Renal pelvis (tissue), 4 donors: ENCODE measurements around the gene CRYM. TPM values are rescaled to one million over a fixed set of nuclear protein-coding genes. Genes with fewer than 3 reads are reported as not detected.
"Not testable (repeated sequence)": the region's sequence is repeated elsewhere in the genome, so short reads cannot be mapped to it uniquely, and the experiment has no call there.

Experiments
- DNase-seq: peaks from one replicate; pipeline ENCODE4 v3.0.0-alpha.2; 2013
- polyA plus RNA-seq, 3 donors: library from polyadenylated mRNA; unstranded; fragments of 120-200 nt; gene quantifications; one replicate each; pipeline ENCODE4 v1.2.1, GENCODE V29; 2013; ENCODE audit not compliant: insufficient read length in 3 of 3

The CRYM gene
- polyA plus RNA-seq, 3 donors: 10.8 to 12.0 (median 11.7) TPM

DNA sequence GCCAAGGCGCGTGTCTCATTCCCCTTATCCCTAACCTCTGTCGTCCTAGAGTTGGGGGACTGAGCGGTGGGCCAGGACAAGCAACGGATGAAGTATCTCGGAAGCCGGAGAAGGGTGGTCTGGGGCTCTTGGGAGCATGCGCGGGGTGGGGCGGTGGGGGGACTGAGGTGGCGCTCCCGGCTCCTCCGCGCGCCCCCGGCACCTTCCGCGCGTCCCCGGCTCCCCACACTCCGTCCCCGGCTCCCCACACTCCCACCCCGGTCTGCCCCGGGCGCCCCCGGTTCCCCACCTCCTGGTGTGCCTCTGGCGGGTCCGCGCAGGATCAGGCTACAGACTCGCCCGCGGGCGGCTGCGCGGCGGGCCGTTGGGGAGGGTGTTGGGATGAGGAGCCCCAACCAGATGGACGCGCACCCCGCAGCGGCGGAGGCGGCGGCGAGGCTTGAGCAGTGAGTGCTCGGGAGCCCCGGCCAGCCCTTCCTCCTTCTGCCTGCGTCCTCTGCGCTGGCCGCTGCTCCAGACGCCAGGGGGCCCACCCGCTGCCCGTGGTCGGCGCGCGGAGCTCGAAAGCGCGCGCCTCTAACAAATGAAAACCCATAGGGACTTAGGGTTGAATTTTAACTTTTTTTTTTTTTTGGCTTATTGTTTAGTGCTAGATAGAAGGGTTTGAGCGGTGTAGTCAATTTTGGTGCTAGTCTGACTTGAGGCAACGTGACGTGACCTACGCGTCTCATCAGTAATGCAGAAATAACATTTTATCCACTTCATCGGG is 5.6 kb upstream of the CRYM start:
- DNase-seq: no peak

DNA sequence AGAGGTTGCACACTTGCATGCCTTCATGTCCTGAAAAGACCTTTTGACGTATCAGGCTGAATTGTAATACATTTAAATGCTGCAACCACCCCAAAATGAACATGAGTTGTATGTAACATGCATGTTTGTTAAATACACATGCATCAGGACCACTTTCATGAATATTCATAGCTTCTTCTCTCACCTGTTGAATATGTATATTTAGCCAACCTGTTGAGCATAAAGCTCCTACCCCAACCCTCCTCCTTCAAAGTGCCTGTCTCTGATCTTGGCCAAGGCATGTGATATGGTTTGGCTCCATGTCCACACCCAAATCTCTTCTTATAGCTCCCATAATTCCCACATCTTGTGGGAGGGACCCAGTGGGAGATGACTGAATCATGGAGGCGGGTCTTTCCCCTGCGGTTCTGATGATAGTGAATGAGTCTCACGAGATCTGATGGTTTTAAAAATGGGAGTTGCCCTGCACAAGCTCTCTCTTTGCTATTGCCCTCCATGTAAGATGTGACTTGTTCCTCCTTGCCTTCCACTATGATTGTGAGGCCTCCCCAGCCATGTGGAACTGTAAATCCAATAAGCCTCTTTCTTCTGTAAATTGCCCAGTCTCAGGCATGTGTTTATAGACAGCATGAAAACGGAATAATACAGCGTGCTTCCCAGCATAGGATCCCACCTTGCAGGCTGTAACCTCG is 3.8 kb upstream of the CRYM start:
- DNase-seq: no peak

DNA sequence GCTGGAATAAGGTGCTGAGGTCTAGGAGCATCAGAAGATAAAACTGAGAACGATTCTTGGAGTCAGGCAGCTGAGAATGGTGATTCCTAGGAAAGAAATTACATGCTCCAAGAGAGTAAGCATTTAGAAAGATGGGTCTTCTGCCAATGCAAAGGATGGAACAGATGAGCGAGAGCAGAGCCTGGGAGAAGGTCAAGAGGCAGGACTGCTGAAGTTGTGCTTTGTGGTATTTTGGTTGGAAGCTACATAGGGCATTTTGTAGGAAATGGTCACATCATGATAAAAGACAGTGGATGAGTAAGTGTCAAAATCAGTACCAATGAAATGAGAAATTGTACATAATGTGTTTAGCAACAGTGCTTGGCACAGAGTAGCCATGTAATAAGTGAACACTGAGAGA is 1.4 kb upstream of the CRYM start:
- DNase-seq: no peak

DNA sequence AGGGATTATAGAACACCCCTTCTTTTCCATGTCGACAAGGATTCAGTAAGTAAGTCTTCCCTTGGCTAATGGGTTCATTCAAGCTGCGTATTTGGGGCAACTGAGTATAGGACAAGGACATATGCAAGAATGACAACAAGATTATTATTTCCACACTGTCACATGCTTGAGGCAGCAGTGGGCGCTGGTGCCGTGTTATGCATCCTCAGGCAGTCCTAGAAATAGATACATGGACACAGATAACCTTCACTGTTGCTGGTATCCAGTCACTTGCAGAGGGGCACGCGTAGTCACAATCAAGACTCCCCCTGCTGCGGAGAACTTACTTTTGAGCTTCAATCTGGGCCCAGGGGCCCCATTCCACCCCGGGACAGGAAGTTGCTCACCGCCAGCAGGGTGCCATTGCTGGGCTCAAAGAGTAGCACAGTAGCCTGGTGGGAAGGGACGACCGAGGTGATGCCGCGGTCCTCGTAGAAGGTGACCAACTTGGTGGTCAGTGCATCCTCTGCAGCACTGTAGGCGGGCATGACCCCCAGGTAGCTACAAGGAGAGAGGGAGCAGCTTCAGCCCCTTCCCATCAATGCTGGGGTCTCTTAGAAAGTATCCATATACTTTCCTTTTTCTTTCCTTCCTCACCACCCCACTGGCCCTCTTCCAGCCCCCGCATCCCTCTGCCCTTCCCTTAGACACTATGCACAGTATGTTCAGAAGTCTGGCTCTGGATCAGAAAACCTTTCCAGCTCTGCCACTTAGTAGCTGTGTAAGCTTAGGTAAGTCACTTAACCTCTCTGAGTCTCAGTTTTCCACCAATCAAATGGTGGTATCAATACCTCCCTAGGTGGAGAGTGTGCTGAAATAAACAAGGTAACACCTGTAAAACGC is 804 bp downstream of the CRYM start:
- no peak for DNase-seq

DNA sequence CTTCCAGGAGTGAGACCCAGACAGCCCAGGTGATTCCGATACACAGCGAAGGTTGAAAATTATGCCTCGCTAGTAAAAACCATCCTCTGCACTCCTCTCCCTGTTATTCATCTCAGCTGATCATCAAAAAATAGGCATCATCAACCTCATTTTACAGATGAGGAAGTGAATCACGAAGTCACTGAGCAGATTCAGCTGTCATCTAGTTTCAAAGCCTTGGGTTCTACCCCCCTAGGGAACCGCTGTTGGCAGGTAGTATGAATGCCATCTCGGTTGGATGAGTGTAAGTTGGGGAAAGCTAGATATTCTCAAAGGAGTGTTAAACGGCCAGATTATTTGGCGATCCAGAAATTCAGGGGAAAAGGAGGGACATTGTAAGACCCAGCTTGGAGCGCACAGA is 2.0 kb downstream of the CRYM start:
- DNase-seq: no peak

DNA sequence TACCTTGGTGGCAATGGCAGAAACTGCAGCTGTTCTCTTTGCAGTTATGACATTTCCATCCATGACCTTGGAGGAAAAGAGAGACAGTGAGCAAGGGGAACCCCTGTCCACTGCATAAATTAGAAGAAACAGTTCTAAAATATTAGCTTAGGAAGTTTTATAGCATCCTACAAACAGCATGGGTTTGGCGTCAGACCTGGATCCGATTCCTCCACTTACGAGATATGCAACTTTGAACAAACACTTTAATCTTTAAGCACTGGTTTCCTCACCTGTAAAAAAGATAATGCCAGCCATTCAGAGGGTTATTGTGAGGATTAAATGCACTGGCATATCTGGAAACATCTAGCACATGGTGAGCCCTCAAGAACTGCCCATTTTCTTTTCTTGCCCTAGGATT is 2.6 kb downstream of the CRYM start:
- no peak for DNase-seq

DNA sequence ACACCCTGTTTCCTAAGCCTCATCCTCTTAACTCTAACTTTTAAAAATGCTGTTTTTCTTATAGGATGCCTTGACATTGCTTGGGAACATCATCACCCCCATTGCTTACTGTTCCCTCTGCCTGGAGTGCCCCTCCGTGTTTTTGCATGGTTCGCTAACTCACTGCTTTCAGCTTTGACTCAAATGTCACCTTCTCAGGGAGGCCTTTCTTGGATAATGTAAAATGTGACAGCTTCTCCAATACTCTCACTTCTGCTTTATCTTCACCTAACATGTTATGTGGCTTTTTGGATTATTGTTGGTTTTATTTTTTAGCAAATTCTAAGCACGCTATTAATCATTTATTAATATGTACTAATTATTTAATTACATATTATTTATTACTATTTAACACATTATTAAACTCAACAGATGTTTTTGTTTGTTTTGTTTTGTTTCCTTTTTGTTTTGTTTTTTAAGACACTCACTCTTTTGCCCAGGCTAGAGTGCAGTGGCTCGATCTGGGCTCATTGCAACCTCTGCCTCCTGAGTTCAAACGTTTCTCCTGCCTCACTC is 3.8 kb downstream of the CRYM start:
- no peak for DNase-seq

DNA sequence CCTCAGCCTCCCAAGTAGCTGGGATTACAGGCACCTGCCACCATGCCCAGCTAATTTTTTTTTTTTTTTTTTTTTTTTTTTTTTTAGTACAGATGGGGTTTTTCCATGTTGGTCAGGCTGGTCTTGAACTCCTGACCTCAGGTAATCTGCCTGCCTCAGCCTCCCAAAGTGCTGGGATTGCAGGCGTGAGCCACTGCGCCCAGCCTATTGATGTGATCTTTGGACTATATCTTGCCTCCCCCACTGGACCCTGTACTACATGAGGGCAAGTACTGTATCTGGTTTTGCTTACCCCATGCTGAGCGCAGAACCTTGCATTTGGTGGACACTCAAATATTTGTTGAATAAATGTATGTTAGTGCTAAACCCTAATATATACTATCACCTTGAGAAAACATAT is 5.3 kb downstream of the CRYM start:
- DNase-seq: not testable (repeated sequence)

DNA sequence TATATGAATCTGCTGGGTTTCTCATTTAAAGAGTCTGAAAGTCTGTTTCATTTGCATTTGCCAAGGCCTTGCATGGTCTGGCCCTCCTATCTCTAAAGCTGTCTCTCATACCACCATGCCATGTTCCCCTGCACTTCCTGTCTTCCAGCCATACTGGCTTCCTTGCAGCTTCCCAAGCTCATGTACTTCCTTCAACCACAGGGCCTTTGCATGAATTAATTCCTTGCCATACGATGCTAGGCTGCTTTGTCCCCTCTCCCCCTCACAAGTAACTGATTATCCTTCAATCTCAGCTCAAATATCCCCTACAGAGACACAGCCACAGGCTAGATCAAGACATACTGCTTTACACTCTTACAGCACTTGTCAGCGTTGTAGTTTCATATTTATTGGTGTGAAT is 5.8 kb downstream of the CRYM start:
- DNase-seq: no peak

DNA sequence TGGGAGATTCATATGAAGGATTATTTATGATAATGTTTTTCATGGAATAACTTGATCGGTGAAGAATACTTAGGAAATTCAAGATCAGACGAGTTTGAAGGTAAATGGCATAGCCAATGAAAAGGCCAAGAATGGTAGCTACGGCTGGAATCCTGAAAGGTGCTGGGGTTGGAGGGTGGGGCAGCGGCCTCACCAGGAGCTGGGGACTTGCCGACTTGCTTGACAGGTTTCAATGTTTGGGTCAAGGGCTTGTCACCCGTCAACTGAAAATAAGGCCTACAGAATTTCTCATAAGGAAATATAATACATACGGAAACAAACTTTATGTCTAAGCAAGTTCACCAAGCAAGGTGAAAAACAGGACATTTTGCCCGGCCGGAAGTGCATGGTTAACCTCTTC is 9.9 kb downstream of the CRYM start:
- no peak for DNase-seq

DNA sequence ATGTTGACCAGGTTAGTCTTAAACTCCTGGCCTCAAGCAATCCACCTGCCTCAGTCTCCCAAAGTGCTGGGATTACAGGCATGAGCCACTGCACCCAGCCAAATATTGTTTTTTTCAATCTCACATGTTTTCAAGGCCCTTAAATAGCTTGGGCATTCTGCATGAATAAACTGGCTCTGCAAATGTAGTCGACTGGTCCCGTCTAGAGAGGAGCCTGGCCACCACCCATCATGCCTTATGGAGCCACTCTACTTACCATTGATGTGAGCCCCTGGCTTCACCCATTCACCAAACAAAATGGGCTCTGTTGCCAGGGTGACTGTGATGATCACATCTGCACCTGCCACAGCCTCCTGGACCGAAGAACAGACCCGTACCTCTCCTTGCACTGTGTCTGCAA is 10.8 kb downstream of the CRYM start:
- no peak for DNase-seq

DNA sequence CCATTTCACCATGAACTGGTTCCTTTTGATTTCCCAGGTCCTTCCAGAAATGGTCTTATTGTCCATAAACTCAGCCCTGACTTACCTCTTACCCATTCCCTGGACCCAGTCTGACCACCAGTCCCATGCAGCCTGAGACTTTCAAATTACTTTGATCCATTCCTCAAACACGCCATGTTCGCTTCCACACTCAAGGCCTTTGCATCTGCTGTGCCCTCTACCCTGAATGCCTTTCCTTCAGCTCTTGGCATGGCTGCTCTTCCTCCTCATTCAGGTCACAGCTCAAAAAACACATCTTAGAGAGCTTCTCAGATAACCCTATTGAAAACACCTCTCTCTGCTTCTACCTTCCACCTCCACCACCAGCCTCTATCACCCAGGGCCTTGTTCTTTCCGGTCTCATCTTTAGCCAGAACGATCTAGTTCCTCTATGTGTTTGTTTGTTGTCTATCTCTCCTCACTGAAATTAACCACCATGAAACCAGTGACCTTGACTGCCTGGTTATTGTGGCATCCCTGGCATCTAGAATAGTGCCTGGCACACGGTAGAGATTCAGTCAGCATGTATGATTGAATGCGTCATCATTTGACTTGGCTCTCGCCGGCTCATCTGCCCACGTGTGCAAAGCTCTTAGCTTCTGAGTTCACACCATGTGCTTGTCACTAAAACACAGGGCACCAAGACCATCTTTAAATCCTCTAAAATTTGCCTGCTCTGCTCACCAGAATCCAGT is 12.8 kb downstream of the CRYM start:
- DNase-seq: no peak

DNA sequence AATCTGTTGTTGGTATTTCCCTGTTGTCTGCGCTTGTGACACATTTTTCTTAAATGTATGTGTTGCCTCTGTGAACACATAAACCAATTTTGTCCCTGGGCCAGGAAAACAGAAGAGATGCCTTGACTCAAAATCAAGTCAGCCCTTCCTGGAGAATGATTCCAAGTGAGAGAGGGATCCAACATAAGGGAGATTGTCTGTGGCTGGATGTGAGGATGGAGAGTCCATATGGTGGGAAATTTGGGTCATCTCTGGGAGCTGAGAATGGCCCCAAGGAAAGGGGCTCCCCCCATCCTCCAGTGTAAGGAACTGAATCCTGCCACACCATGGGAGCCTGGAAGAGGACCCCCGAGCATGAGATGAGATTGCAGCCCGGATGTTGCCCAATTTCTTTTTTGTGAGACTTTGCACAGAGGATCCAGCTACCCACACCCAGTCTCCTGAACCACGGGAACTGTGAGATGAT is 13.5 kb downstream of the CRYM start:
- no peak for DNase-seq

DNA sequence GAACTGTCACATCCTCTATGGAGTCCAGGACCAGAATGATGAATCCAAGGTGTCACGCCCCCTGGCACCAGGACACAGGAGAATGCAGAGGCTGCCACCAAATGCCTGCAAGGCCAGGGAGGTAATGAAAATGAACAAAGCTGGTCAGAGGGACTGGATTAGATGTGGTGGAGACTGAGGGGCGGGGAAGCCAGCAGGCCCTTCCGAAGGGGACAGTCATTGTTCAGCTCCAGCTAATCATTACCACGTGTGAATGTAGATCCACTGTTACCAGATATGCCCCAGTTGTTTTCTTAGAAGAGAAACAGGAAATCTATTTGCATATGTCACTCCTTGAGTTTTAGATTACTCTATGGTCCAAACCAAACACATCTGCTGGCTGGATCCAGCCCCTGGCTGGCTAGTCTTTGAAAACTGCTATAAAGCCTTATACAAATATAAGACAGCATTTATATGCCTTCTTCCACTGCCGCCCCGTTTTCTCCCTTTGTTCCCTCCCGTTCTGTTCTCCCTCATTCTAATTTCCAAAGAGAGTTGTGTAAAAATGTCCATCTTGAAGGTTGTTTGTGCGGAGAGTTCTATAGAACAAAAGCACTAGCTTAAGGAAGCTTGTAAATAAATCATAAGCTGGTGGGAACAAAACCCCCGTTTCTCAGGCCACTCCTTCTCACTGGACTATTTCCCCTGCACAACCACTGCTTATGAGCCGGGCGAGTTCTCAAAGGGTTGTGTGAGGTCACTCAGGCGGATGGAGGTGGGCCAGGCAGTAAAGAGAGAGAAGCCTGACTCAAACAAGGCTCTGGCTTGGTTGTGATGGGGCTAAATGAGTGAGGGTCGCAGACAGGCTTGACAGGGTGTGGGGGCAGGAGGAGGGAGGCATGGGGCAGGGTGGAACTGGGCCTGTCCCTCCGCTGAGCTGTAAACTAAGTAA is 14.2 kb downstream of the CRYM start:
- peak; percentile 70 for DNase-seq

DNA sequence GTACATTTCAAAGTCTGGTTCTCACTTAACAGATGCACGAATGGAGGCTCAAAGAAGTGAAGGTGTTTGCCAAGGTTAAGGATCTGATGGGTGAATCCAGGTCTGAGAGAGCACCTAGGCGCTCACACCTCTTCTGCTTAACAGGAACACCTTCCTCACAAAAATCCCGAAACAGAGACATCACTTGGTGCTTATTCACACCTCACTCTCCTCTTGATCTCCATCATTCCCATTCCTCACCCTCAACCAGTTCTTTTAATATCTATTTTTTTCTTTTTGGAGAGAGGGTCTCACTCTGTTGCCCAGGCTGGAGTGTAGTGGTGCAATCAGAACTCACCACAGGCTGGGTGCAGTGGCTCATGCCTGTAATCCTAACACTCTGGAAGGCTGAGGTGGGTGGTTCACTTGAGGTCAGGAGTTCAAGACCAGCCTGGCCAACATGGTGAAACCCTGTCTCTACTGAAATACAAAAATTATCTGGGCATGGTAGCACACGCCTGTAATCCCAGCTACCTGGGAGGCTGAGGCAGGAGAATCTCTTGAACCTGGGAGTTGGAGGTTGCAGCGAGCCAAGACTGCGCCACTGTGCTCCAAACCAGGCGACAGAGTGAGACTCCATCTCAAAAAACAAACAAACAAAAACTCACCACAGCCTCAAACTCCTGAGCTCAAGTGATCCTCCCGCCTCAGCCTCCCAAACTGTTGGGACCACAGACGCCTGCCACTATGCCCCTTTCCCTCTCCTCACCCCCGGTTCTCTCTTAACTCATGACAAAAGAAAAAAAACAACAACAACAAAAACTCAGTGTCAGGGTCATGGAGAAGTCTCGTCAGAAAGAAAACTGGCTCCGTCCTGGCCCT is 15.1 kb downstream of the CRYM start:
- DNase-seq: no peak

DNA sequence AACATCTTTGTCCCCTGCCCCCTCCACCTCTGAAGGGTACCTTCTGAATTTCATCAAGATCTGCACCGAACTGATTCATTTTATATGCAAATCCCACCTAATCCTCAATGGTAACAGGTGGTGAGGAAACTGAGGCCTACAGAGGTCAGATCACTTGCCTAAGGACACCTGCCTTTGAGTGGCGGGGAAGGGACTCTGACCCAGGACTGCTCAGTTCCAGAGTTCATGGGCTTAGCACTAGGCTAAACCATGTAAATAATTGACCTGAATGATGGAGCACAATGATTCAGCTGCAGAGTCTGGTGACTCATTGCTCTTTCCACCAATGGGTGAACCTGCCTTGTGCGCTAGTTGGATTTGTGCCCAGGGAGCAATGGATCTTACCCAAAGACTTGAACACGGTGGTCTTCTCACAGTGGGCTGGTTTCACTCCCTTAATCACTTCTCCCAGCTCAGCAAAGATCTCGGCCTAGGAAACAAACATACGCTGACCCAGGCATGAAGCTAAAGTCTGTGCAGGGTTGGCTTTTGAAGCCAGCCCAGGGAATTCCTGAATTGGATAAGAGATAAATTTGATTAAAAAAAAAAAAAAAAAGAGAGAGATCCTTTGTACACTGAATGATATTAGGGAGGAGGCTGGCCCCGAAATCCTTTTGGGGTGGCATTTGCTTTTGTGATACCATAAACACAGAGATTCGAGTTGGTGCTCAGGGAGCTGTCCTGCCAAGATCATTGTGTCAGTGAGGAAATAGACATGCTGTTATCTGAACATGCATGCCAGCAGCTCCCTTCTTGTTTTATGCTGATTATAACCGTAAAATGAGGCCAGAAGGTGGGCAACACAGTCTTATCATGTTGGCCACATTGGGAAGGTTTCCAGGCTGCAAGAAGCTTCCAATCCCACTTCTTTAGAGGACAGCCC is 17.0 kb downstream of the CRYM start:
- peak; percentile 21 for DNase-seq

DNA sequence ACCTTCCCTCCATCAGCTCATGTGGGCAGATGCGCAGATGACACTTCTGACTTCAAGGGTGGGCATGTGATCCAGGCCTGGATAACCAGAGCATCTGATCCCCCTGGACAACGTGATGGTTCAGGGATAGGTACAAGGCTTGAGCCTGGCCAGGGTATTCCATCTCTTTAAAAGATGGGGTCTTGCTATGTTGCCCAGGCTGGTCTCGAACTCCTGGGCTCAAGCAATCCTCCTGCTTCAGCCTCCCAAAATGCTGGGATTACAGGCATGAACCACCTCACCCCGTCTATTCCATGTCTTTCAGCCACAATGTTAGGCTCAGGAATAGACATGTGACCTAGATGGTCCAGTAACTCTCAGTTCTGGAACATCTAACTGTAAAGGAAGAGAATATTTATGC is 20.8 kb downstream of the CRYM start:
- DNase-seq: no peak

DNA sequence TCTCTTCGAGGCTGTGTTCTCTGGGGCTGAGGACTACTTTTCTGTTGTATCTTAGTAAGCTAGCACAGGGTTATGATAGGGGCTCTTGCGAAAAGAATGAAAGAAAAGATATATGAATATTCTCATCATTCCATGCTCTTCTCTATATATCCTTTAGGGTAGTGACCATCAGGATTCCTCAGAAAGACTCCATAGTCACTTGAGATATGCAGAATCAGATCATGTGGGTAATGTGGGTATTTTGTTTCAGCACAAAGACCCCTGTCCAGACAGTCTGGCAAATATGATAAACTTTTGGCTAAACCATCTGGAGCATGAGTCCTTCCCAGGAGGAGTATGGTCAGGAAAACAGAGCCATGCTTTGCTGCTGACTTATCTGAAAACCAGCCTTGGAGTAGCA is 21.5 kb downstream of the CRYM start:
- no peak for DNase-seq
